ENCODE results near the gene LIPG. TPM values are rescaled to one million over a fixed set of nuclear protein-coding genes. Genes with fewer than 3 reads are reported as not detected.
"Not testable (repeated sequence)": the region's sequence is repeated elsewhere in the genome, so short reads cannot be mapped to it uniquely, and the experiment has no call there.

LIPG gene
- 10 to 100 TPM; 39.3 to 72.7 (median 55.9) TPM for polyA plus RNA-seq (ENCODE audit: insufficient read length in 4 of 4)

DNA sequence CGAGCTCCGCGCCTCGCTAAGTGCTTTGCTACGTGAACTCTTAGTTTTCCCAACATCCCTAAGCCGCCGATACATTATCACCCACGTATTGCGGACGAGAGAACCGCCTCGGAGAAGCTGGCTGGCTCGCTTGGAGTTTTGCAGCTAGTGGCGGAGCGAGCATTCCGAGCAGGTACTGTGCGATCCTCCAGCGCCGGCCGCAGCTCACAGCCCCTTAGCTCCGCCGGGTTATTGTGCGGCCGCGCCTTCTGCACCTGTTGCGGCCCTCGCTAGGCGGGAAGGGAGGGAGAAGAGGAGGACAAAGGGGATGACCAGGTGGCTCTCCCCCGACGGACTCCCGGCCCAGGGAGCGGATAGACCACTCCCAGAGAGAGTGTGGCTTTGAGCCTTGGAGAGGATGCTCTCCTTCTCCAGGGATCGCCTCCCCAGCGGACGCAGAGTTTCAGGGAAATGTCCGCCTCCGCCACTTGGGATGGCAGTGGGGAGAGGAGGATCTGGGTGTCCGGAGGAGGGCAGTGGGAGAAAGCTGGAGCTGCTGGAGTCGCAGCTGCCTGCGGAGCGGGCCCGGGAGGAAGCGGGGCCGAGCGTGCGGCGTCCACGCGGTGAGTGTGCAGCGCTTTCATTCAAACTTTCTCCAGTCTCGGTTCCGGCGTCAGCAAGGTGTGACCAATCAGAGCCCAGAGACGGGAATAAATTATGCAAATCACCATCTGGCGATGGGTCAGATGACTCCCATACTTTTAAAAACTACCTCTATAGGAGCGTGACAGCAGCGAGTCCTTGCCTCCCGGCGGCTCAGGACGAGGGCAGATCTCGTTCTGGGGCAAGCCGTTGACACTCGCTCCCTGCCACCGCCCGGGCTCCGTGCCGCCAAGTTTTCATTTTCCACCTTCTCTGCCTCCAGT lies at the start of gene LIPG:
LIPG (plus strand) TSS at position 769 of the 905 bp plus-strand sequence. CDS start 252 bp downstream, outside the sequence.
- DNase-seq (ENCODE audit: low read depth in 4 of 4, low spot score in 2 of 4), result peak in 3 of 4 donors; percentile 73 to 80 (median 75)

DNA sequence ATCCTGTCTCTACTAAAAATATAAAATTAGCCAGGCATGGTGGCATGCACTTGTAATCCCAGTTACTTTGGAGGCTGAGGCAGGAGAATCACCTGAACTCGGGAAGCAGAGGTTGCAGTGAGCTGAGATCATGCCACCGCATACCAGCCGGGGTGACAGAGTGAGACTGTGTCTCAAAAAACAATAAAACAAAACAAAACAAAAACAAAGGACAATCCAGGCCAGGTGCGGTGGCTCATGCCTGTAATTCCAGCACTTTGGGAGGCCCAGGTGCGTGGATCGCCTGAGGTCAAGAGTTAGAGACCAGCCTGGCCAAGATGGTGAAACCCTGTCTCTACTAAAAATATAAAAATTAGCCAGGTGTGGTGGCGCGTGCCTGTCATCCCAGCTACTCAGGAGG lies 49.0 kb upstream of the LIPG start:
- DNase-seq (ENCODE audit: low read depth in 4 of 4, low spot score in 2 of 4), result not testable (repeated sequence)

DNA sequence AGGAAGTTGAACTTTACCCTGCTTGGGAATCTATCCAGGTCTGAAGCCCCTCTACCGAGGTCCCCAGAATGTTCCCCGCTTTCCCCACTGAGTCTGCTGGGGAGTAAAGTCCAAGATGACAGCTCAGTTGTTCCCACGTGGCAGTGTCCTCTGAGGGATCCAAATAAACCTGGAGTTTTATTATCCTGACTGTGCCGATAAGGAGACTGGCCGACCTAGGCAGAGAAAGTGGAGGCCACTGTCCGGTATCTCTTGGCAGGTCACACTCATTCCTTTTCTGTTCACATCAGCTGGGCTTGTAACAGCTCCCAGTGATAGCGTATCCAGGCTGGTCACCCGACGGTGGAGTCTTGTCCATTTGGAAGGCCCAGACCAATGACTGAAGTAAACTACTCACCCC lies 47.3 kb upstream of the LIPG start:
- no peak for DNase-seq (ENCODE audit: low read depth in 4 of 4, low spot score in 2 of 4)

DNA sequence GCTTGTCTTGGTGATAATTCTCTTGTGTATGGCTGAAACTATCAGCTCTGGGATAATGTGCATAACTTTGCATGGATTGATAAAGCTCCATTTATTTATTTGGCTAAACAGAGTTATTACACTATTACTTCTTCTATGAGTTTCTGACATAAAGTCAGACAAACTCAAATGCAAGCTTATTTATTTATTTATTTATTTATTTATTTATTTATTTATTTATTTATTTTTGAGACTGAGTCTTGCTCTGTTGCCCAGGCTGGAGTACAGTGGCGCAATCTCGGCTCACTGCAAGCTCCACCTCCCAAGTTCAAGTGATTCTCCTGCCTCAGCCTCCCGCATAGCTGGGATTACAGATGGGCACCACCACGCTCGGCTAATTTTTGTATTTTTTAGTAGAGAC lies 46.9 kb upstream of the LIPG start:
- DNase-seq (ENCODE audit: low read depth in 4 of 4, low spot score in 2 of 4), result not testable (repeated sequence)

DNA sequence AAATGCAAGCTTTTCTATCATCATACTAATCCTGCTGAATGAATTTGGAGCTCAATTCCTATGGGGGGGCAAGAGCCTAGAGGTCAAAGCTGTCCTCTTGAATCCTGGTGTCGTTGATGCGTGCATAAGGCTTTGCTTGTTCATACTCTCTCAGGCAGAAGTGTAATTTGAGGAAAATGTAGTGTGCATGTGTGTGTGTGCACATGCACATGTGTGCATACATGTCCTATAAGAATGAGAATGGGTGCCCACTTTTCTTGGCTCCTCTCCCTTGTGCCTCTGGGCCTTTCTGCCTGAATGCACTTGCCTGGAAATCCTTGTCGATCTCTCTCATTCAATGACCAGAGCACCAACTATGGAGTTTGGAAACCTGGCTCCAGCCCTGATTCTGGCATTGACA lies 46.3 kb upstream of the LIPG start:
- DNase-seq (ENCODE audit: low read depth in 4 of 4, low spot score in 2 of 4), result no peak

DNA sequence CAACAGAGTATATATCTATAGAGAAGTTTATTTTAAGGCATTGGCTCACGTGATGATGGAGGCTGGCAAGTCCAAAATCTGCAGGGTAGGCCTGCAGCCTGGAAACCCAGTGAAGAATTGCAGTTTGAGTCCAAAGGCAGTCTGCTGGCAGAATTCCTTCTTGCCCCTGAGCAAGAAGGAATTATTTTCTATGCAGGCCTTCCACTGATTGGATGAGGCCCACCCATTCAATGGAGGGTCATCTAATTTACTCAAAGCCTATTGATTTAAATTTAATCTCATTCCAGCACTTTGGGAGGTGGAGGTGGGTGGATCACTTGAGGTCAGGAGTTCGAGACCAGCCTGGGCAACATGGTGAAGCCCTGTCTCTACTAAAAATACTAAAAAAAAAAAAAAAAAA lies 44.4 kb upstream of the LIPG start:
- DNase-seq (ENCODE audit: low read depth in 4 of 4, low spot score in 2 of 4), result no peak

DNA sequence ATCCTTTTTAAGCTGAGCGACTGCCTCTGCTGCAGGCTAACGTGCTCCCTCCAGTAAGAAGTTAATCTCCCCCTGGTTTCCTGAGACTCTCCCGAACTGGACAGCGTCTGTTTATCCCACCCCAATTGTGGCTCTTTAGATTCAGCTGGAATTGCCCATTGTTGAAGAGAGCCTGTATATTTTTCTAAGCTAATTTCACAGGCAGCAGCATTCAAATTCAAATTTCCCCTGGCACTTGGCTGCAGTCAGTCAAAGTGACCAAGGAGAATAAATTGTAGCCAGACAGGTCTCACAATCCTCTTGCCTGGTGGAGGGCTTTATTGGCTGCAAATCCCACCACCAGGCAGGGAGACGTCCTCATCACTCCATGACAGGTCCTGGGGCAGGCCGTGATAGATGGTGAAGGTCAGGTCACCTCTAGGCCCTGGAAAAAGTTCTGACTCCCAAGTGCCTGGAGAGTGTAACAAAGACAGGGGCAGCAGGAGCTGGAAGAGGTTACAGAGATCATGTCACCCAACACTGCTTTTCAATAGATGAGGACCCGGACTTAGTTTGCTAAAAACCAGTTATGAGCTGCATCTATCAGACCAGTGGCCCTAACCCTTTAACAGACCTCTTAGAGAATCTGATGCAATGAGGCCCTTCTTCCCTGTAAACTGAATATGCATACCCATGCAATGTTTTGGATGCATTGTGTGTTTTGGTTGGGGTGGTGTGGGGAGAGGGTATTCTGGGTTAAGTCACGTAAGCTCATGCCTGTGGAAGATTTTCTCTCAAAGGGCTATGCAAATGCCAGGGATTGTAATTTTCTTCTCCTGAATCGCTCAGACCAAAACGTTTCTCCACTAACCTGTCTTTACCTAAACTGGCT lies 42.5 kb upstream of the LIPG start:
- no peak for DNase-seq (ENCODE audit: low read depth in 4 of 4, low spot score in 2 of 4)

DNA sequence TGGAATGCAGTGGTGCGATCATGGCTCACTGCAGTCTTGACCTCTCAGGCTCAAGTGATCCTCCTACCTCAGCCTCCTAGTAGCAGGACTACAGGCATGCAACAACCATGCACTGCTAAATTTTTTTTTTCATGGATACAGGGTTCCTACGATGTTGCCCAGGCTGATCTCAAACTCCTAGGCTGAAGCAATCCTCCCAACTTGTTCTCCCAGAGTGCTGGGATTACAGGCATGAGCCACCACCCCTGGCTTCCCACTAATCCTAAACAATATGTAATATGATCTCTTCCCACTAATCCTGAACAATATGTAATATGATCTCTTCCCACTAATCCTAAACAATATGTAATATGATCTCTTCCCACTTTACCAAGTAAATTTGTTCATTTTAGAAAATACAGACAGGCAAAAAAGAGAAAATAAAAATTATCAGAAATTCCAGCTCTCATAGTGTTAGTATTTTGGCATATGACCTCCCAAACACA lies 41.2 kb upstream of the LIPG start:
- no peak for DNase-seq (ENCODE audit: low read depth in 4 of 4, low spot score in 2 of 4)

DNA sequence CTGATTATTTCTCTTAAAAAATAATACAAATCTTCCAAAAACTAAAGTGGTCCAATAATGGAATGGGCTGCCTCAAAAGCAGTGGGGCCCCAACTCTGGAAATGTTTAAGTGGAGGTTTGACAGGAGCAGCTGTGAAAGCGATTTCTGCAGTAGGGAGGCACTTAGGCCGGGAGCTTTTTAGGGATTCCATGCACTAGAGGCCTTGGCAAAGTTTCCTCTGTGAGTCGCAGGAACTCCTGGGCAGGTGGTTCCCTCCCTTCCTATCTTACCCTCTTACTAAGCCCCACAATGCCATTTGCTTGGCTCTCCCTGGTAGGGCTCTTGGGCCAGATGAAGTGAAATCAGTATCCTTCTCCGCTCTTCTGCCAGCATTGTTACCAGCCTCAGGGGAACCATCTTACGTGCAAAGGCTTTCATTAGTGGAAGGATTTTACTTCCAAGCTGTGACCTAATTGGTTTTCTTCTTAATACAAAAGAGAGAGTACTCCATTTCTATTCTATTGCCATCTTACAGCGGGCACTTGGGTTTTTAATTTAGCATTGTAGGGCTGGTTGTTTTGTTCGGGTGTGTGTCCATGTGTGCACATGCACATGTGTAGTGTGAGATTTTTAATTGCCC lies 40.5 kb upstream of the LIPG start:
- DNase-seq (ENCODE audit: low read depth in 4 of 4, low spot score in 2 of 4), result no peak

DNA sequence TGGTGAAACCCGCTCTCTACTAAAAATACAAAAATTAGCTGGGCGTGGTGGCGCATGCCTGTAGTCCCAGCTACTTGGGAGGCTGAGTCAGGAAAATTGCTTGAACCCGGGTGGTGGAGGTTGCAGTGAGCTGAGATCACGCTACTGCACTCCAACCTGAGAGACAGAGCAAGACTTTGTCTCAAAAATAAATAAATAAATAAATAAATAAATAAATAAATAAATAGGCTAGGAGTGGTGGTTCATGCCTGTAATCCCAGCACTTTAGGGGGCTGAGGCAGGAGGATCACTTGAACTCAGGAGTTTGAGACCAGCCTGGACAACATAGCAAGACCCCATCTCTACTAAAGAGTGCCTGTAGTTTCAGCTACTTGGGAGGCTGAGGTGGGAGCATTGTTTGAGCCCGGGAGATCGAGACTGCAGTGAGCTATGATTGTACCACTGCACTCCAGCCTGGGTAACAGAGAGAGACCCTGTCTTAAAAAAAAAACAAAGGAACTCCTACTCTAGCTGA lies 38.2 kb upstream of the LIPG start:
- not testable (repeated sequence) for DNase-seq (ENCODE audit: low read depth in 4 of 4, low spot score in 2 of 4)

DNA sequence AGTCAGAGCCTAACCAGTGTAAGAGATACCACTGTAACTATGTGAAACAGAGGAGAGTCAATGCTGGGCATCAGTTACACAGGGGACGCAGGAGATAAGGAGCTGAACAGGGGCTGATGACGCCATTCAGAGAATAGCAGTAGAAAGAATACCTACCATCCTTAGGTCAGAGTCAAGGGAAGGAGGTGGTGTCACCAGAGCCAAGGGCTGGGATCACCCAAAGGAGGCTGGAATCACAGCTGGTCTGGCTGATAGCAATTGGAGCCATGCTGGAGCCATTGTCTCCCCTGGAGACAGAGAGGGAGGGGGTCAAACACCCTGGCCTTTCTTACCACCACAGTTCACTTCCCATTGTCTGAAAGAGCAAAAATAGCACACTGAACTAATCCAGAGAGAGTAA lies 37.5 kb upstream of the LIPG start:
- no peak for DNase-seq (ENCODE audit: low read depth in 4 of 4, low spot score in 2 of 4)

DNA sequence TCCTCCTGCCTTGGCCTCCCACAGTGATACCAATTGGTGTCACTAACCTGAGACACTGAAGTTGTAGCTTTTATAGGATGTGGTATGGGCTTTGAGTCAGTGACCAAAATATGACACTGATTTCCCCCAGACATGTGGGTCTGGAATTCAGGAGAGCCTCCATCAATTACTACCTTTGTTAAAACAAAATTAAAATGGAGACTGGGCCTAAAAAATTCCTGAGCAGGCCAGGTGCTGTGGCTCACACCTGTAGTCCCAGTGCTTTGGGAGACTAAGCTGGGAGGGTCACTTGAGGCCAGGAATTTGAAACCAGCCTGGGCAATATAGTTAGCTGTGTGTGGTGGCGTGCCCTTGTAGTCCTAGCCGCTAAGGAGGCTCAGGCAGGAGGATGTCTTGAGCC lies 36.9 kb upstream of the LIPG start:
- no peak for DNase-seq (ENCODE audit: low read depth in 4 of 4, low spot score in 2 of 4)

DNA sequence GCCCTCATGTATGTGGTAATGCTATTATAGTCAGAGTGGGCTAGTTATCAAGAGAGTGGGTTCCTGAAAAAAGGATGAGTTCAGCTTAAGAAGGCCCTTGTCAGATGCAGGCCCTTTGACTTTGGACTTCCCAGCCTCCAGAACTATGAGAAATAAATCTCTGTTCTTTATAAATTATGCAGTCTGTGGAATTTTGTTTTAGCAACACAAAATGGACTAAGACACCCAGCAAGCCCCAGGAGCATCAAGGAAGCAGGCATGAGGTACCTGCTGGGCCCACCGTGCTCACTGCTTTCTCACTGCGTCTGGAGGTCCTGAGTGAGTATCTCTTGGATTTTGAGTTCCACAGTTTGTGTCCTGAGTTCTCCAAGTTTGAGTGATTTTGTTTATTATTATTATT lies 35.9 kb upstream of the LIPG start:
- DNase-seq (ENCODE audit: low read depth in 4 of 4, low spot score in 2 of 4), result no peak

DNA sequence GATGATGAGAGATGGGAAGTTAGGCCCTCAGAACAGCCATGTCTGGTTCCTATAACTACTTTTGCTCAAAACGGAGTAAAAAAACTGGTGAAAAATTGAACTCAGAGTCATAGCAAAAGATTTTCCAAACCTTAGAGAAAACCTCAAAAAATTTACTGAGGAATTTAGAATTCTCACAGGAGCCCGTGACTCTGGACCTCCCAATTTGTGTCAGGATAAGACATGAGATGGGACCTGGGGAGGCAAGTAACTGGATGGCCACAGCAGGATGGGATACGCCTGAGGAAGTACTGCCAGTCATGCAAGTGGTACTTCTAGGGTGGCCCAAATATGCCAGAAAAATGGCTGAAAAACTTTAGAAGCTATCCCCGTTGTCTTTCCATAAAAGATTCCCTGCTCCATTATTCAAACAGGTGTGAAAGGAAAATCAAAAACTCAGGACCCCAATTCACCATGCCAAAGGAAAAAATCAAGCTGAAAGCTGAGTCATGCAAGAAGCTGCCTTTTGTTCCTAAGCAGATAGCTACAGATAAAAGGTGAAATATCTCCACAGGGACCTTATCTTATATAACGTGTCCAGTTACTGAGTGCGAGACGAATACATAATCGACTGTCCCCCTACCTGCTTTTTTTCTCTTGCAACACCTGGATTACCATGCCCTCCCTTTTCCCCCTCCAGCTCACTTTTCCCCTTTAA lies 34.1 kb upstream of the LIPG start:
- no peak for DNase-seq (ENCODE audit: low read depth in 4 of 4, low spot score in 2 of 4)

DNA sequence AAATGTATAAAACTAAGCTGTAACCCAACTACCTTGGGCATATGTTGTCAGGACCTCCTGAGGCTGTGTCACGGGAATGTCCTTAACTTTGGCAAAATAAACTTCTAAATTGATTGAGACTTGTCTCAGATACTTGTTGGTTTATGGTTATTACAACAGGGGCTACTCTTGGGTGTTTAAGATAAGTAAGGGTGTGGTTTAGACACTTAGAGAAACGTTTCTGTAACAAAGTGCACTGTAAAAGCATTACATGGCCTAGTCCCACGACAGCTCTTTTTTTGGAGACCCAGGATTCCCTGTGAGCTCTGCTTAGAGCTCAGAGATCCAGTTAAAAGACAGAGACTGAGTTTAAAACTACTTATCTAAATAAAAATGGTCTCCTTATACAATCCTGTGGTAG lies 32.3 kb upstream of the LIPG start:
- no peak for DNase-seq (ENCODE audit: low read depth in 4 of 4, low spot score in 2 of 4)

DNA sequence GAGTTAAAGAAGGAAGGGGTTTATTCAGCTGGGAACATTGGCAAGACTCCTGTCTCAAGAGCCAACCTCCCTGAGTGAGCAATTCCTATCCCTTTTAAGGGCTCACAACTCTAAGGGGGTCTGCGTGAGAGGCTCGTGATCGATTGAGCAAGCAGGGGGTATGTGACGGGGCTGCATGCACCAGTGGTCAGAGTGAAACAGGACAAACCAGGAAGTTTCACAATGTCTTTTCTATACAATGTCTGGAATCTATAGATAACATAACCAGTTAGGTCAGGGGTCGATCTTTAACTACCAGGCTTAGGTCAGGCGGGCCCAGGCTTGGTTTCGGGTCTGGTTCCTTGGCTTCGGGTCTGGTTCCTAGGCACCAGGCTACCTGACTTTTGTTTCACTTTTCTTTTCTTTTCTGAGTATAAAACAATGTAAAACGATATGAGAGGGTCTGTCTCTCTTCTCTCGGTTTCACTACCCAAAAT lies 30.1 kb upstream of the LIPG start:
- DNase-seq (ENCODE audit: low read depth in 4 of 4, low spot score in 2 of 4), result no peak

DNA sequence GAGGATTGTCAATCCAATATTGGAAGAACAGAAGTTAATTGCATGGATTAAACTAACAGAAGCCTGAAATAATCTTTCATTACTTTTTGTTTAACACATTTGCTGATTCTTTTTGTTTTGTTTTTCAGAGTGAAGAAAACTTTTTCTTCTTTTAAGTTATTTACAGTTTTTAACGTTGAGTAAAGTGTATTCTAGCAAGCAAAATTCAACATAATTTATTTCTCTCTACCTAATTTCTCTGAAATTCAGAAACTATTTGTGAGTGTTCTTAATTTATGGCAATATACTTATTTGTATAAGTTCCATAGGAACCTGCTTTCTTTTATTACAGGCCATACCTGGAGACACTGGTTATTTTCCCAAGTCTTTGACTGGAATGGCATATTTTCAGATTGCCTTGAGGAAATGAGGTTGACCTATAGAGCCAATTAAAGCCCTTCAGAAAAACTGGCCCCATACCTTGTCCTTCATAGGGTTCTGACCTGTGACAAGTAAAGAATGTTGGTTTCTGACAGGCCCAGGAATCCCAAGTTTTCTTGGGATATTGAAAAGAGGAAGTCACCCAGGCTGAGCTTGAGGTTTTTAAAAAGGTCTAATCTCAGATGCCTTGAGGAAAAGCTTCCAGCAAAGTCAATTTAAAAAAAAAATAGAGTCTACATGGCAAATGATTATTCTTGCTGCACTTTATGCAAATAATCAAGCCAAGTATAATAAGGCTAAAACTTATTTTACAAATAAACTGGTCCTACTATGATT lies 26.8 kb upstream of the LIPG start:
- DNase-seq (ENCODE audit: low read depth in 4 of 4, low spot score in 2 of 4), result no peak

DNA sequence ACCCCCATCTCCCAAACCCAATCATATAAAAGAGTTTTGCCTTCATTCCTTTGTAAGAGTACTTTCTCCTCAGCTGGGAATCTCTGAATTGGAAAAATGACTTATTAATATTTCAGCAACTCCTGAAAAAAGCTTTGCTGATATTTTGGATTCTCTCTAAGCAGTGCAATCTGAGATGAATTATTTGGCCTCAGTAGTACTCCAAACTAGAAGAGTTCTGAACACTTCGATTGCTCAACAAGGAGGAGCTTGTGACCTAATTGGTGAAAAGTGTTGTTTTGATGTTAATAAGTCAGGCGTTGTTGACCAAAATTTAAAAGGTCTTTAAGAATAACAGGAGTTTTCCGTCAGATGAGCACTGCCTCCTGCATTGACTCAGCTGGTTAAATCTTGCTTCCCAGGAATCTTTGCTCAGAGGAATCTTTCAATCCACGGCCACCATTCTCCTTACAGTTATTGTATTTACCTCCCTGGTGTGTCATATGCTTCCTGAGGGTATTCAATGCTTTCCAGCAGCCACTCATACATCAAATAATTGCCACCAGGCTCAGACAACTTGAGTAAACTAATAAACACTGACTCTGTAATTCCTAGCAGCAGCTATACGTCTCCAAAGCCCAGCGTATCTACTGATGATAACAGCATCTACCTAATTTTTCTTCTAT lies 24.5 kb upstream of the LIPG start:
- no peak for DNase-seq (ENCODE audit: low read depth in 4 of 4, low spot score in 2 of 4)

DNA sequence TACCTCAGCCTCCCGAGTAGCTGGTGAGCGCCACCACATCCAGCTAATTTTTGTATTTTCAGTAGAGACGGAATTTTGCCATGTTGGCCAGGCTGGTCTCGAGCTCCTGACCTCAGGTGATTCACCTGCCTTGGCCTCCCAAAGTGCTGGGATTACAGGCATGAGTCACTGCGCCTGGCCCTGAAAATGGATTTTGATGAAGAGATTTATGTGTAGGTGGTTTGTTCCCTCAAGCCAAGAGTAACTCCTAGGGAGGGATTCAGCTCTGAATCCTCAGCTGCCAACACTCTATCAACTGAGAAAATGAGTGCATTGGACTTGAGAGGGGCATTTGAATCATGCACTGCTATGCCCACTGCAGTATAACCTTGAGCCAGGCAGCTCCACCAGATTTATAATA lies 17.5 kb upstream of the LIPG start:
- no peak for DNase-seq (ENCODE audit: low read depth in 4 of 4, low spot score in 2 of 4)
